GM13976 (cell line): ENCODE results near the gene PSG6.
"Not testable (repeated sequence)": the region's sequence is repeated elsewhere in the genome, so short reads cannot be mapped to it uniquely, and the experiment has no call there.

Experiments
- DNase-seq: peaks from one replicate; pipeline ENCODE4 v3.0.0; 2012; ENCODE audit warnings: low spot score
- CTCF ChIP-seq: IDR thresholded peaks from 2 replicates; pipeline ENCODE4 v1.5.1; 2012; ENCODE audit warnings: borderline replicate concordance, mild to moderate bottlenecking; ENCODE audit not compliant: insufficient read depth; ENCODE audit errors: extremely low read depth, missing control alignments, control extremely low read depth
- in situ Hi-C: fragments of 300-500 bp; cut with MboI; formaldehyde crosslinking; loops from one replicate; pipeline ENCODE4 v1.12.0; 2022; ENCODE audit warnings: low sequenced_read_pairs, mixed read lengths, inconsistent platforms; ENCODE audit not compliant: unreplicated experiment

Gene PSG6

GRCh38 chr19:42872608-42873007 lies 45.1 kb downstream of the PSG6 start:
- in situ Hi-C loops = no loop called here
- no peak for DNase-seq
- TF ChIP-seq CTCF = no peak

DNA sequence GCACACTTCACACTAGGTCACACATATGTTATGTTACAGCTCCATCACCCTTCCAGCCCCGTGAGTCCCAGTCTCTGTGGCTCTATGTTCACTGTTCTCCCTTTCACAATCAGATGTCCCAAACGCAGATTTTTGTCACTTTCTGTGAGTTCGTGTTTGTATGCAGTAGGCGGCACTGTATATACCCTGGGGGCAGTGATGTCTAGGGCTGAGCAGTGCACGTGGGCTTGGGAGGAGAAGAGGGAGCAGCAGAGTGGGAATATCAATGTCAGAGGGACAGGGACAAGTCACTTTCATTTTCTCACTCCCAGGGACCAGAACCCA lies 60.2 kb downstream of the PSG6 start:
- no peak for DNase-seq
- in situ Hi-C loops = no loop called here
- no peak for TF ChIP-seq CTCF

DNA sequence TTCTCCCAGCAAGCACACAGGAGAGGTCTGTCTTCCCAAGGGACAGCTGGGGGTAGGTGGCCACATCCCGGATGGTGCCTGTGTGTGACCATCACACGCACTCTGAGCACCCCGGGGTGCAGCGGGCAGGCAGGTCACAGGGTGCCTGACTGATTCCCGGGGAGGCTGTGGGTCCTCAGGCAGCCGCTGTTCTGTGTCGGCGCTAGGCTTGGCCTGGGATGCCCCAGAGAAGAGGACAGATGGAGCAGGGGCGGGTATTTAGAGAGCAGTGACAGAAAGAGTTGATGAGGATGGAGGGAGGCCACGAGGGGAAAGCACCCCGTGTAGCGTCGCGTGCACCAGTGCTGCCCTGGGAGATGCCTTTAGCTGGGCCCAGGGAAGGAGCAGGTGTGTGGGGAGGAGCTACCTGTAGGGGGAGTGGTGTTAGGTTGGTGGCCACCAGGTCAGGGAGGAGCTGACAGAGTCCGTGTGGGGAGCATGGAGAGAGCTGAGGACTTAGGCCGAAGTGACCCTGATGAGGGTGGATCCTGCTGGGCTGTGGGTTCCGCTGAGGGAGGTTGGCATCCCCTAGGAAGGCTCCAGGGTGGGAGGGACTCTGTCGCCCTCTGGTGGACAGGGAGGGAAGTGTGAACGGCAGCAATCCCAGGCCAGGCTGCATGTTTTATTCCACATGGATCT lies 60.7 kb downstream of the PSG6 start:
- DNase-seq, in situ Hi-C loops: not testable (repeated sequence)
- TF ChIP-seq CTCF = peak; percentile 21

- DNase-seq, in situ Hi-C loops: not testable (repeated sequence)
Observed at GRCh38 chr19:42854745-42855144, 62.9 kb downstream of the PSG6 start.

GRCh38 chr19:42853231-42853630 lies 64.5 kb downstream of the PSG6 start:
- not testable (repeated sequence) for DNase-seq

DNA sequence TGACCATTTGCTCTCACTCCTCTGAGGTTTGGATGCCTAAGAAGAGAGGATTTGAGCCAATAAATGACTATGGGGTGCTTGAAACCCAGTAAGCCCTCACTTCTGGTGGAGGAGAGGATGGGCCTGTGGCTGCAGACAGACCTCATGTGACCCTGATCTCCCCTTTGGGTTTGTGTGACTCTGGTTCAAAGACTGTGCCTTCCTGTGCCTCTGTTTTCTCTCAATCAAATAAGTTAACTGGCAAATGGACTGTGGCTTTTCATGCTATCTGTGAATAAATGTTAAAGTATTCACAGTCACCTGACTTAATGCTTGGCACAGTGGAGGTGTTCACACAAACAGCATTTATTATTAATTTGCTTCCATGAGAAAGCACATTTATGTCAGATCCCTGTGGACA lies 64.9 kb downstream of the PSG6 start:
- in situ Hi-C loops, DNase-seq: not testable (repeated sequence)

More at GRCh38 chr19:42853231-42853630, 64.5 kb downstream of the PSG6 start:
- in situ Hi-C loops = not testable (repeated sequence)
